Fibroblast of the aortic adventitia (primary cell): ENCODE results near the gene MPG. TPM values are rescaled to one million over a fixed set of nuclear protein-coding genes. Genes with fewer than 3 reads are reported as not detected.

ENCODE experiments used
- DNase-seq: peaks from one replicate; pipeline ENCODE4 v3.0.0-alpha.2; 2010; ENCODE audit warnings: low read depth
- H3K4me3 ChIP-seq: 2 replicates; pipeline ENCODE4 v1.5.1; 2011; ENCODE audit warnings: low read depth, mild to moderate bottlenecking, control low read depth, low read length, moderate library complexity
- total RNA-seq: library from RNA; depleted of rRNA; stranded (reverse); fragments of >200 nt; gene quantifications from 2 replicates; pipeline ENCODE4 v1.2.3, GENCODE V29; 2012; ENCODE audit warnings: low replicate concordance
- TF ChIP-seq, protein P1 (sequence below): IDR thresholded peaks from 2 replicates; pipeline ENCODE4 v1.5.1; 2011; ENCODE audit warnings: mild to moderate bottlenecking, low read length, control low read depth, inconsistent platforms; ENCODE audit not compliant: insufficient read depth

The MPG gene
- total RNA-seq, 1 donor: 124 TPM

DNA sequence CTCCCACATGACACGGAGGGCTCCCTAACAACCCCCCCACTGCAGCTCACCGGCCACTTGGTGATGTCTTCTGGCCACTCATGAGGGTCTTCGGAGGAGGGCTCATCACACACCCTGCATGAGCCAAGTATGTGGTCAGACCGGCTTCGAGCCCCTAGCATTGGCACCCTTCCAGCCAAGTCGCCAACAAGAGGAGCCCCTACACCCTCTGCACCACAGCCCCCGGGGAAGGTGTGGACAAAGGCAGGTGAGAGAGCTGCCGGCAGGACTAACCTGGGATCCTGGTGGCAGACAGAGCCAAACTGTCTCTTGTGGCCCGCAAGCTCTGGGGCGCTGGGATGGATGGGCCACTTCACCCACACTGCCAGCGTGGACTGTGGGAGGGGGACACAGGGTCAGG lies 17.9 kb upstream of the MPG start:
- TF ChIP-seq, protein P1, sequence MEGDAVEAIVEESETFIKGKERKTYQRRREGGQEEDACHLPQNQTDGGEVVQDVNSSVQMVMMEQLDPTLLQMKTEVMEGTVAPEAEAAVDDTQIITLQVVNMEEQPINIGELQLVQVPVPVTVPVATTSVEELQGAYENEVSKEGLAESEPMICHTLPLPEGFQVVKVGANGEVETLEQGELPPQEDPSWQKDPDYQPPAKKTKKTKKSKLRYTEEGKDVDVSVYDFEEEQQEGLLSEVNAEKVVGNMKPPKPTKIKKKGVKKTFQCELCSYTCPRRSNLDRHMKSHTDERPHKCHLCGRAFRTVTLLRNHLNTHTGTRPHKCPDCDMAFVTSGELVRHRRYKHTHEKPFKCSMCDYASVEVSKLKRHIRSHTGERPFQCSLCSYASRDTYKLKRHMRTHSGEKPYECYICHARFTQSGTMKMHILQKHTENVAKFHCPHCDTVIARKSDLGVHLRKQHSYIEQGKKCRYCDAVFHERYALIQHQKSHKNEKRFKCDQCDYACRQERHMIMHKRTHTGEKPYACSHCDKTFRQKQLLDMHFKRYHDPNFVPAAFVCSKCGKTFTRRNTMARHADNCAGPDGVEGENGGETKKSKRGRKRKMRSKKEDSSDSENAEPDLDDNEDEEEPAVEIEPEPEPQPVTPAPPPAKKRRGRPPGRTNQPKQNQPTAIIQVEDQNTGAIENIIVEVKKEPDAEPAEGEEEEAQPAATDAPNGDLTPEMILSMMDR: no peak
- H3K4me3 ChIP-seq: no peak overlapping the region
- no peak for DNase-seq

DNA sequence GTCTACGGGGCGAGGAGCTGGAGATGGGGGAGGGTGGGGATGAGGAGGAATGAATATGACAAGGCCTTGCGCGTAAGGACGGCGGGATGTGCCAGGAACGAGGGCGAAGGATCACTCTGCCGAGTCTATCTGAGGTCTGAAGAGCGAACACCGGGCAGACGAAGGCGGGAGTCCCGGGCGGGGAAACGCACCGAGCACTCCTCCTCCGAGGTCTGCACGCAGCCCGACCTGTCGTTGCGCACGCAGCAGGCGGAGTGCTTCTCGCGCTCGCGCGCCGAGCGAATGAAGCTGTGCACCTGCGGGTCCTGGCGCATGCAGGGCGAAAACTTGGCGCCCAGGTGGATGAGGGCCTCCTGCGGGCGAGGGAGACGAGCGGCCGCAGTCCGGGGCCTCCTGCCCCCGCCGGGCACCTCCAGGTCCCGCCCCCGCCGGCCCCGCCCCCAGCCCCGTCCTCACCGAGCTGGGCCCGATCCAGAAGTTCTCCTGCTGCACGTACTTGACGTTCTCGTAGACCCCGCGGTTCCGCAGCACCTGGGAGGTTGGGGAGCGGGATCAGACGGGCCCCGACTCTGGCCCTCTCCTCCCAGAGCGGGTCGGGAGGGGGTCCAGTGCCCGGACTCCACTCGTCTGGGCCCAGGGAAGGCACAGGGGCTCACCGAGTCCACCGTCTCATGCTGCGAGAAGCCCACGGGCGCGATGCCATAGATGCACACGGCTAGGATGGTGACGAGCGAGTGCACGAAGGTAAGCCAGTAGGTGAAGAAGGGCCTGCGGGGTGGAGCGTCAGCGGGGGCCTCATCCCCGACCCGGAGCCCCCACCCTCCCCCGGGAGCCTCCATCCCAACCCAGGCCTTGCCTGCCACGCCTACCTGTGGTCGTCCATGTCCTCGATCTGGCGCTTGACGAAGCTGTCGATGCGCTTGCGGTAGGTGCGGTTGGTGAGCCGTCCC lies 16.8 kb upstream of the MPG start:
- DNase-seq: no peak
- TF ChIP-seq, protein P1: no peak
- no peak overlapping the region for H3K4me3 ChIP-seq

DNA sequence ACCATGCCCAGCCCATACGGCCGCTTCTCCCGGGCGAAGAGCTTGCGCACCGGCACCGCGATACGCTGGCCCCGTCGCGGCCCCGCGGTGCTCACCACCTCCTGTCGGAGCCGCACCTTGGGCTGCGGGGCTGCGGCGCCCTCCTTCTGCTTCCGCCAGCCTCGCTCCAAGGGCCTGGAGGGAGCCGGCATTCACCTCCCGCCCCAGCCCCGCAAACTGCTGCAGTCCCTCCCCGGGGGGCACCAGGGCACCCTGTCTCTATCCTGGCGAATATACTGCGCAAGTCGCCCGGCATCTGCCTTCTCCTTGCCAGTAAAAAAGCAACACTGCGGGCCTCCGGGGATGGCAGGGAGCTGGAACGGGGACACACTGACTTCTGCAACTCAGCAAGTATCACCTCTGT lies 16.1 kb upstream of the MPG start:
- H3K4me3 ChIP-seq: no peak overlapping the region
- DNase-seq: no peak
- TF ChIP-seq, protein P1: no peak

DNA sequence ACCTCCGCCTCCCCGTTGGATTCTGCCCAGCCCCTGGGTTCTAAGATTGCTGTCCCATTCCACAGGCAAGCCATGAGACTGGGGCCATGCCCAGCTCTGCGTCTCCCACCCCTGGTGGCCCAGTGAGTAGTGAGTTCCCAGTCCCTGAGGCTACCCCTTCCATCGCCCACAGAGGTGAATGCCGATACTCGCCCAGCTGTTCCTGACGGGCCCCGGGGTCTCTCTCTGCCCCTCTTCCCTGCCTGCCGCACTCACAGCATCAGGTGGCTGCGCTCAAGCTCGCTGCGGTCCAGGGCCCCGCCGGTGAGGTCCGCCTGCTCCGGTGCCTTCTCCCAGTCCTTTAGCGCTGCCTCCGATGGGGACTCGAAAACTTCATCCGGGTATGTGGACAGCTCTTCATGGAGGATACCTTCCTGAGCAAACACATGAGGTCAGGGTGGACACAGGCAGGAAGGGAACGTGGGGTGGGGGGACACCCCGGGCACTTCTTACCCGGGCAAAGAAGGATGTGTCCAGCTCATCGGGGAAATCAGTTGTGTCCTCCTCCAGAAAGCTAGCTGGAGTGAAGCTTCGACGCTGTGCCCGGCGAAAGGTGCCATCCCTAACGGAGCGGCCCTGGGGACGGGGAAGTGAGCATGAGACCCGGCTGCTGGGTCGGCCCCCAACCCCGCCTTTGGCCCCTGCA lies 15.6 kb upstream of the MPG start:
- TF ChIP-seq, protein P1: no peak
- no peak for DNase-seq
- no peak overlapping the region for H3K4me3 ChIP-seq

DNA sequence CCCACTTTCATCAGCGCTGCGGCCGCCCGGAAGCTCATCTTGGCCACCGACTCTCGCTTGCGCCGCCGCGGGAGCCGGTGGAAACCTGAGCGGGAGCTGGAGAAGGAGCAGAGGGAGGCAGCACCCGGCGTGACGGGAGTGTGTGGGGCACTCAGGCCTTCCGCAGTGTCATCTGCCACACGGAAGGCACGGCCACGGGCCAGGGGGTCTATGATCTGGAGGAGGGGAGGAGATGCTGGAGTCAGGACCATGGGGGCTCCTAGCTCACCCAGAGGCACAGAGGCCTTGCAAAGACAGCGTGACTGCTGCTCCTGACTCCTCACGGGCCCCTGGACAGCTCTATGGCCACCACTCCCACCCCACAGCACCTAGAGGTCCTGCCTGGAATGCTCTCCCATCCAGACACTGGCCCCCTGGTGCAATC lies 15.0 kb upstream of the MPG start:
- no peak overlapping the region for H3K4me3 ChIP-seq
- TF ChIP-seq, protein P1: no peak
- DNase-seq: no peak

DNA sequence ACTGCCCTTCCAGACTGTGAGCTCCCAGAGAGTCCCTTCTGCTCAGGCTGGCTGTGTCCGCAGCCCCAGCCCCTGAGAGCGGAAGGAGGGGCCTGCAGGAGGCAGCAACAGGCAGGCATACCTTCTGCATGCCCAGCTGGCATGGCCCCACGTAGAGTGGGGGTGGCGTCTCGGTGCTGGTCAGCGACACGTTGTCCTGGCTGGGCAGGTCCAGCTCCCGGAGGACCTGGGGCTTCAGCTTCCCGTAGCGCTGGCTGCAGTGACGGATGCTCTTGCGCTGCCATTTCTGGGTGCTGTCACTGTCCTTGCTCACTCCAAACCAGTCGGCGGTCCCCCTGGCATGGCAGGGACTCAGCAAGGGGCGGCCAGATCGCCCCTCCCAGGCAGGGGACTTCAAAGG lies 14.6 kb upstream of the MPG start:
- TF ChIP-seq, protein P1: no peak
- DNase-seq: no peak
- H3K4me3 ChIP-seq: no peak overlapping the region
